Measurements from ENCODE around the gene NFATC1. TPM values are rescaled to one million over a fixed set of nuclear protein-coding genes. Genes with fewer than 3 reads are reported as not detected.

NFATC1 gene
- total RNA-seq, 4 donors from 2014 or later, result 0.79 to 4.8 (median 2.6) TPM

GRCh38 chr18:79497638-79498081 is 101.9 kb downstream of the NFATC1 start:
- TF ChIP-seq POLR2A (IDR thresholded peaks at IDR 0.05) (no peak), CTCF (IDR thresholded peaks at IDR 0.05) (no peak)
- Histone ChIP-seq H3K4me1 (peaks cover 0 to 12% (median 10%) of the 10 kb centered on the region in 3 donors), H3K4me3 (no peak overlapping the region), H3K9me3 (peaks cover 0 to 9% (median 9%) of the 10 kb centered on the region in 3 donors), H3K36me3 (peaks cover 0 to 5% (median 0%) of the 10 kb centered on the region in 3 donors), H3K27ac (peak overlapping the region in 2 of 4 donors; percentile 43 to 44), H3K27me3 (no peaks in the 10 kb centered on the region)
- WGBS, 2 donors, result 48 to 61% methylated on average over 3 of the region's 4 CpGs
- no peak for DNase-seq
- intact Hi-C loops (cut with DNase I), result no loop called here

DNA sequence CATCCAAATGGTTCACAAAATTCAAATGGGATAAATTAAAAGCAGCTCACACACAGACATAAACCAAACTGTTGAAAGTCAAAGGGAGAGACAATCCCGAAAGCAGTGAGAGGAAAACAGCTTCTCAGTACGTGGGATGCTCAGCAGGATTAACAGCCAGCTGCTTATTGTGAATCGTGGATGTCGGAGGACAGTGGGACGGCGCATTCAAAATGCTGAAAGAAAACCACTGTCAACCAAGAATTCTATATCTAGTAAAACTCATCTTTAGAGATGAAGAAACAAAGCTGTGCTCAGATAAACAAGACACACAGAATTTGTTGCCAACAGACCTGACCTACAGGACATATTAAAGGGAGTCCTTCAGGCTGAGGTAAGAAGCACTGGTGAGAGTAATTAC is 102.9 kb downstream of the NFATC1 start:
- peaks cover 0 to 5% (median 0%) of the 10 kb centered on the region in 3 donors for H3K36me3 ChIP-seq
- H3K4me1 ChIP-seq, result peaks cover 0 to 12% (median 10%) of the 10 kb centered on the region in 3 donors
- DNase-seq, result no peak
- H3K27ac ChIP-seq, result no peak overlapping the region
- intact Hi-C loops (cut with DNase I), result no loop called here
- H3K4me3 ChIP-seq, result no peak overlapping the region
- H3K27me3 ChIP-seq, result no peaks in the 10 kb centered on the region
- TF ChIP-seq CTCF (IDR thresholded peaks at IDR 0.05) (no peak), POLR2A (IDR thresholded peaks at IDR 0.05) (no peak)
- peaks cover 0 to 9% (median 9%) of the 10 kb centered on the region in 3 donors for H3K9me3 ChIP-seq
- WGBS, 2 donors, result 91% methylated on average over 6 of the region's 6 CpGs

- H3K36me3 ChIP-seq, result no peaks in the 10 kb centered on the region
- TF ChIP-seq CTCF (IDR thresholded peaks at IDR 0.05) (no peak), POLR2A (IDR thresholded peaks at IDR 0.05) (no peak)
- intact Hi-C loops (cut with DNase I), result no loop called here
- no peaks in the 10 kb centered on the region for H3K27me3 ChIP-seq
- no peak overlapping the region for H3K4me3 ChIP-seq
- H3K9me3 ChIP-seq, result peaks cover 0 to 9% (median 9%) of the 10 kb centered on the region in 3 donors
- WGBS, 2 donors, result 83 to 91% methylated on average over 4 of the region's 4 CpGs
- DNase-seq, result no peak
- peaks cover 0 to 16% (median 11%) of the 10 kb centered on the region in 3 donors for H3K4me1 ChIP-seq
- no peak overlapping the region for H3K27ac ChIP-seq
These were observed 105.3 kb downstream of the NFATC1 start for GRCh38 chr18:79501006-79501405.

DNA sequence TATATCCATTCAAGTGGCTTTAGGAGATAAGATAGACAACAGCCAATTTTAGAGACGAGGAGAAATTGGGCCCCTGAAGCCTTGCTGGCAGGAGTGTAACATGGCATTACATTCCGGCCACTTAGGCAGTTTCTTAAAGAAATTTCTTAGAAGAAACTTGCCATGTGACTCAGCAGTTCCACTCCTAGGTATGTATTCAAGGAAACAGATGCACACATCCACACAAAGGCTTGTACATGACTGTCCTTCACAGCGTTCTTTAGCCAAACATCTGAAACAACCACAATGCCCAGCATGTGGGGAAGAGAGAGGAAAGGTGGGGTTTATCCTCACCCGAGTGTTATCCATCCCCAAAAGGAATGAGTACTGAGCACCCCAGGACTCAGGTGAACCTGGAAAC is 107.1 kb downstream of the NFATC1 start:
- 67 to 78% methylated on average over 3 to 4 of the region's 4 CpGs for WGBS, 2 donors
- H3K4me1 ChIP-seq, result peaks cover 17 to 22% (median 18%) of the 10 kb centered on the region in 3 donors
- peaks cover 0 to 9% (median 9%) of the 10 kb centered on the region in 3 donors for H3K9me3 ChIP-seq
- no peak overlapping the region for H3K27ac ChIP-seq
- no peak overlapping the region for H3K4me3 ChIP-seq
- TF ChIP-seq CTCF (IDR thresholded peaks at IDR 0.05) (no peak), POLR2A (IDR thresholded peaks at IDR 0.05) (no peak)
- intact Hi-C loops (cut with DNase I), result no loop called here
- H3K36me3 ChIP-seq, result no peaks in the 10 kb centered on the region
- no peak for DNase-seq
- peaks cover 0 to 6% (median 0%) of the 10 kb centered on the region in 4 donors for H3K27me3 ChIP-seq

GRCh38 chr18:79503406-79503805 is 107.7 kb downstream of the NFATC1 start:
- TF ChIP-seq POLR2A (IDR thresholded peaks at IDR 0.05) (no peak), CTCF (IDR thresholded peaks at IDR 0.05) (no peak)
- Histone ChIP-seq H3K9me3 (peaks cover 0 to 9% (median 9%) of the 10 kb centered on the region in 3 donors), H3K27ac (no peak overlapping the region), H3K36me3 (no peaks in the 10 kb centered on the region), H3K4me3 (no peak overlapping the region), H3K27me3 (peaks cover 0 to 10% (median 0%) of the 10 kb centered on the region in 4 donors), H3K4me1 (peaks cover 17 to 29% (median 18%) of the 10 kb centered on the region in 3 donors)
- intact Hi-C loops (cut with DNase I), result no loop called here
- DNase-seq, result no peak
- 94 to 99% methylated on average over 7 to 11 of the region's 11 CpGs for WGBS, 2 donors

All from esophagus squamous epithelium (tissue), 5 donors.